Measurements from ENCODE around the gene PPFIBP2. TPM values are rescaled to one million over a fixed set of nuclear protein-coding genes. Genes with fewer than 3 reads are reported as not detected.

The PPFIBP2 gene
- total RNA-seq, 5 donors from 2014 or later (not counting 1 experiment from before 2014, with no cell fraction given), result 12.5 to 46.6 (median 35.2) TPM

- ChIA-PET POLR2A (no interaction called here), CTCF (interaction anchor here in 1 of 2 donors (1.6 kb wide), 1 partner anchor 11 kb away, joined by 3 read pairs; no protein-coding TSS in a partner anchor)
- Mint-ChIP-seq H3K9me3 (no peaks in the 10 kb centered on the region), H3K4me1 (peaks cover 9 to 15% (median 11%) of the 10 kb centered on the region in 3 donors), H3K27me3 (peaks cover 39 to 49% of the 10 kb centered on the region in 2 donors), H3K27ac (no peak overlapping the region), H3K36me3 (no peaks in the 10 kb centered on the region), H3K4me3 (no peak overlapping the region)
- Histone ChIP-seq H3K27ac (ENCODE audit: low read length) (no peak overlapping the region), H3K4me1 (ENCODE audit: control insufficient read depth in 1 of 2, extremely low read depth in 1 of 2, insufficient read depth in 2 of 2, low read length in 2 of 2) (peaks cover 0 to 19% of the 10 kb centered on the region in 2 experiments), H3K4me3 (ENCODE audit: control insufficient read depth in 1 of 2, extremely low read depth in 1 of 2, low read length in 1 of 2) (no peak overlapping the region), H3K9me3 (no peaks in the 10 kb centered on the region), H3K27me3 (replicated peaks in 1 of 2; ENCODE audit: control insufficient read depth in 2 of 2, extremely low read depth in 1 of 2, insufficient read depth in 2 of 2, low read length in 1 of 2) (peaks cover 11 to 33% of the 10 kb centered on the region in 2 experiments), H3K36me3 (ENCODE audit: control insufficient read depth in 2 of 2, extremely low read depth in 1 of 2, insufficient read depth in 1 of 2, low read length in 1 of 2) (no peaks in the 10 kb centered on the region)
- 78% methylated on average over 9 of the region's 10 CpGs for WGBS (ENCODE audit: insufficient coverage)
- no peak for DNase-seq
- ATAC-seq (replicated peaks in 1 of 4), result no peak
Observed at GRCh38 chr11:7671347-7672215, 157.8 kb downstream of the PPFIBP2 start.

DNA sequence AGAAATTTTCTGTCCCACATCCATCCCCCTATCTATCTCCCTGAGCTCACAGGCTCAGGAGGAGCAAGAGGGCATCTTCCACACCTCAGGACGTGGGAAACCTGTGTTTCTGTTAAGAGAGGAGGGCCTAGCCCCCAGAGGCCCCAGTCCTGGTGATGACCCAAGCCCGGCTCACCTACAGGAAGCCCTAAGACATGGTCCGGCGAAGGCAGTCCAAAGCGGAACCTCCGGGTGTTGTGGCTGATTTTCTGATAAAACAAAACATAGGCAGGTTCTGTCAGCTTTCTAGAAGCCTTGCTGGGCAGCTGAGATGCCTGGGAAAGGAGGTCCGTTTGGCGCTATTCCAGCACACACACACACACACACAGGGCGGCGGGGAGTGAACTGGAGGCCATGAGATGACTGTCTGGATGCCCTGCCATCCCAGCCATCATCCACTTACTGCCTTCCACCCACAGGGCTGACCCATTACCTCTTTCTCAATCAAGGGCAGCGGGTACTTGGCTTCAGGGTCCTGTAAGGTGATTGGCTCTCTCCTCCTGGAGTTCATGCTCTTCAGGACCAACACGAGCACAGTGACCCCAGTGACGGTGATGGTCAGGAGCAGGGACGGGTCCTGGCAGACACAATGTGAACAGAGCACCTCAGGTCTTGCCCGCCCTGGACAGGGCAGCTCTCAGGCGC, 158.6 kb downstream of the PPFIBP2 start:
- Mint-ChIP-seq H3K4me3 (peak overlapping the region; percentile 34 to 79 (median 51)), H3K4me1 (peaks cover 9 to 15% (median 11%) of the 10 kb centered on the region in 3 donors), H3K27me3 (peaks cover 43 to 54% of the 10 kb centered on the region in 2 donors), H3K27ac (no peak overlapping the region), H3K36me3 (no peaks in the 10 kb centered on the region), H3K9me3 (no peaks in the 10 kb centered on the region)
- no peak overlapping the region for H3K27ac ChIP-seq (ENCODE audit: low read length)
- H3K27me3 ChIP-seq (replicated peaks in 1 of 2; ENCODE audit: control insufficient read depth in 2 of 2, extremely low read depth in 1 of 2, insufficient read depth in 2 of 2, low read length in 1 of 2), result peaks cover 11 to 32% of the 10 kb centered on the region in 2 experiments
- no peaks in the 10 kb centered on the region for H3K9me3 ChIP-seq
- CTCF ChIA-PET, result interaction anchor here in 1 of 2 donors (0.6 to 1.6 kb wide), 2 partner anchors 10 to 1622 kb away, joined by 3 read pairs; no protein-coding TSS in a partner anchor
- no peak overlapping the region for H3K4me3 ChIP-seq (ENCODE audit: control insufficient read depth in 1 of 2, extremely low read depth in 1 of 2, low read length in 1 of 2)
- WGBS (ENCODE audit: insufficient coverage), result 89% methylated on average over 4 of the region's 16 CpGs
- no peaks in the 10 kb centered on the region for H3K36me3 ChIP-seq (ENCODE audit: control insufficient read depth in 2 of 2, extremely low read depth in 1 of 2, insufficient read depth in 1 of 2, low read length in 1 of 2)
- POLR2A ChIA-PET, result no interaction called here
- DNase-seq, result no peak
- no peak for ATAC-seq (replicated peaks in 1 of 4)
- H3K4me1 ChIP-seq (ENCODE audit: control insufficient read depth in 1 of 2, extremely low read depth in 1 of 2, insufficient read depth in 2 of 2, low read length in 2 of 2), result peaks cover 0 to 19% of the 10 kb centered on the region in 2 experiments

DNA sequence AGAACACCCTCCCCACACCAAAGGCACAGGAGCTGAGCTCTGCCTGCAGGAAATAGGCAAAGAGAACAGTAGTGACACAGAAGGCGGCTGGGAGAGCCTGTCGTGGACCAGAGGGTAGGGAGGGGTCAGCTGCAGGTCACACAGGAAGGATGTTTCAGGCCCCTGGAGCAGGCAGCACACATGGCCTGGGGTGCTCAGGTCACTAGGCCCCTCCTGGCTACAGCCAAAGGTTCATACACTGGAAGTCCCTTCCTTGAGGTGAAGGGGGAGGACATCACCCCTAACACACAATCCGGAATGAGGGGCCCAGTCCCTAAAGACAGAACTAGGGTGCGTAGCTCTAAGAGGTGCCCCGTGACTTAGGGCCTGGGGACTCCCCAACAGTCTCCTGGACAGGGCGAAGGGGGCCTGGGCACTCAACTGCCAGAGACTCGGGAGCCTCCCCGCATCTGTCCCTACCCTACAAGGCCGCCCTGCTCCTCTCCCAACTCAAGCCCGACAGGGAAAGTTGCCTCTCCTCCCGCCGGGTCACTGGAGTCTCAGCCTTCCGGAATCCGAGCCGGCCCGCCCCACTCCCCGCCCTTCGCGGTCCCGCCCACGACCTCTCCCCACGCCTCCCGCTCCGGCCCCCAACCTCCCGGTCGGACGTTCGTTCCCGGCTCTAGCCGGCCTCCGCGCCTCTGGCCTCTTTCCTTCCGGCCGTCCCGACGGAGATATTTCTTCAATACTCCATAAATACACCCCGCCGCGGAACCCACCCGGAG, 159.3 kb downstream of the PPFIBP2 start, which contains the start of gene CYB5R2:
Gene CYB5R2 (minus strand): TSS at position 541 of the 764 bp plus-strand sequence. CDS start 675 bp downstream, outside the sequence.
- H3K9me3 Mint-ChIP-seq, result no peaks in the 10 kb centered on the region
- no peak within 1 kb of the TSS for H3K27ac Mint-ChIP-seq
- H3K9me3 ChIP-seq, result no peaks in the 10 kb centered on the region
- H3K4me3 ChIP-seq (ENCODE audit: control insufficient read depth in 1 of 2, extremely low read depth in 1 of 2, low read length in 1 of 2), result peak within 1 kb of the TSS; percentile 9 to 18
- ChIA-PET POLR2A (no interaction called here), CTCF (interaction anchor here in 1 of 2 donors (0.6 kb wide), 1 partner anchor 1622 kb away, joined by 3 read pairs; no protein-coding TSS in a partner anchor)
- DNase-seq, result no peak
- no peaks in the 10 kb centered on the region for H3K36me3 Mint-ChIP-seq
- peaks cover 50 to 61% of the 10 kb centered on the region in 2 donors for H3K27me3 Mint-ChIP-seq
- 16% methylated on average over 36 of the region's 40 CpGs for WGBS (ENCODE audit: insufficient coverage)
- no peaks in the 10 kb centered on the region for H3K36me3 ChIP-seq (ENCODE audit: control insufficient read depth in 2 of 2, extremely low read depth in 1 of 2, insufficient read depth in 1 of 2, low read length in 1 of 2)
- peaks cover 0 to 19% of the 10 kb centered on the region in 2 experiments for H3K4me1 ChIP-seq (ENCODE audit: control insufficient read depth in 1 of 2, extremely low read depth in 1 of 2, insufficient read depth in 2 of 2, low read length in 2 of 2)
- no peak within 1 kb of the TSS for H3K27ac ChIP-seq (ENCODE audit: low read length)
- H3K4me1 Mint-ChIP-seq, result peaks cover 9 to 15% (median 11%) of the 10 kb centered on the region in 3 donors
- ATAC-seq (replicated peaks in 1 of 4), result peak in 3 of 4 experiments; percentile 17 to 40 (median 28)
- H3K4me3 Mint-ChIP-seq, result peak within 1 kb of the TSS; percentile 62 to 79 (median 74)
- H3K27me3 ChIP-seq (replicated peaks in 1 of 2; ENCODE audit: control insufficient read depth in 2 of 2, extremely low read depth in 1 of 2, insufficient read depth in 2 of 2, low read length in 1 of 2), result peaks cover 11 to 32% of the 10 kb centered on the region in 2 experiments

DNA sequence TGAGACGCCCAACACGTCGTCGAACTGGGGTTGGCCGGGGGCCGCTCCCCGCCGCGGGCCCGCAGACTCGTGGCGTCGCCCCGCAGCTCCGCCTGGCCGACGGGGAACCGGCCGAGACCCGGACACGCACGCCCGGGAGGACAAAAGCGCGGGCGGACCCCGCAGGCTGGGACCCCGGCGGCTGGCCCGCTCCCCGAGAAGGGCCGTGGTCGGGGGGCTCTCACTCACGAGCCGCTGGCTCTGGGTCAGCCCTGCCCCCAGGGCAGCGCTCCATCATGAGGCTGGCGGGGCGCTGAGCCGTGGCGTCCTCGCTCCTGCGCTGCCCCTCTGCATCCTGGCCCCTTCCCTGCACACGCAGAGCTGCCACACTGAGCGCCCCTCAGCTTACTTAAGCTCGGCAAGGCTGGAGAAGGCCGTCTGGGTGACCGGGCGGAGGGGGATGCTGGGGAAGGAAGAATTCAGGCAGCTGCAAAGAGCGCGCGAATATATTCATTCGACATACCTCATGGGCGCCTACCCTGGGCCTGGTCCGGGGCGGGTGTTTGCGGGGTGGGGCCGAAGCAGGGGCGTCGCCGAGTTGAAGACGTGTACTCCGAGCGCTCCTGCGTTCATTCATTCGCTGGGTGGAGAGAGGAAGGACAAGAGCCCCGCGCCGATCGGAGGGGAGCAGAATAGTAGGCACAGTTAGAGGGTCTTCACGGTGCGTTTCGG, 160.1 kb downstream of the PPFIBP2 start:
- Histone ChIP-seq H3K4me3 (ENCODE audit: control insufficient read depth in 1 of 2, extremely low read depth in 1 of 2, low read length in 1 of 2) (peak overlapping the region; percentile 9 to 18), H3K36me3 (ENCODE audit: control insufficient read depth in 2 of 2, extremely low read depth in 1 of 2, insufficient read depth in 1 of 2, low read length in 1 of 2) (no peaks in the 10 kb centered on the region), H3K4me1 (ENCODE audit: control insufficient read depth in 1 of 2, extremely low read depth in 1 of 2, insufficient read depth in 2 of 2, low read length in 2 of 2) (peaks cover 0 to 19% of the 10 kb centered on the region in 2 experiments), H3K27me3 (replicated peaks in 1 of 2; ENCODE audit: control insufficient read depth in 2 of 2, extremely low read depth in 1 of 2, insufficient read depth in 2 of 2, low read length in 1 of 2) (peaks cover 11 to 32% of the 10 kb centered on the region in 2 experiments), H3K9me3 (no peaks in the 10 kb centered on the region), H3K27ac (ENCODE audit: low read length) (no peak overlapping the region)
- peak in 1 of 35 experiments; percentile 8 for DNase-seq
- Mint-ChIP-seq H3K4me1 (peaks cover 9 to 15% (median 11%) of the 10 kb centered on the region in 3 donors), H3K27ac (no peak overlapping the region), H3K9me3 (no peaks in the 10 kb centered on the region), H3K36me3 (no peaks in the 10 kb centered on the region), H3K4me3 (peak overlapping the region; percentile 62 to 79 (median 74)), H3K27me3 (peaks cover 55 to 65% of the 10 kb centered on the region in 2 donors)
- ChIA-PET POLR2A (no interaction called here), CTCF (no interaction called here)
- WGBS (ENCODE audit: insufficient coverage), result 11% methylated on average over 68 of the region's 72 CpGs
- ATAC-seq (replicated peaks in 1 of 4), result peak; percentile 49 to 75 (median 59)

- no peaks in the 10 kb centered on the region for H3K9me3 ChIP-seq
- DNase-seq (no peak), ATAC-seq (replicated peaks in 1 of 4) (no peak)
- H3K4me1 Mint-ChIP-seq, result peaks cover 9 to 15% (median 11%) of the 10 kb centered on the region in 3 donors
- WGBS (ENCODE audit: insufficient coverage), result no CpG with 5 or more reads among the region's 3 CpGs
- H3K27me3 Mint-ChIP-seq, result peaks cover 63 to 70% of the 10 kb centered on the region in 2 donors
- H3K9me3 Mint-ChIP-seq, result no peaks in the 10 kb centered on the region
- peaks cover 13 to 34% of the 10 kb centered on the region in 2 experiments for H3K27me3 ChIP-seq (replicated peaks in 1 of 2; ENCODE audit: control insufficient read depth in 2 of 2, extremely low read depth in 1 of 2, insufficient read depth in 2 of 2, low read length in 1 of 2)
- H3K27ac ChIP-seq (ENCODE audit: low read length), result no peak overlapping the region
- POLR2A ChIA-PET, result no interaction called here
- no peak overlapping the region for H3K4me3 Mint-ChIP-seq
- H3K4me3 ChIP-seq (ENCODE audit: control insufficient read depth in 1 of 2, extremely low read depth in 1 of 2, low read length in 1 of 2), result no peak overlapping the region
- no peaks in the 10 kb centered on the region for H3K36me3 Mint-ChIP-seq
- H3K36me3 ChIP-seq (ENCODE audit: control insufficient read depth in 2 of 2, extremely low read depth in 1 of 2, insufficient read depth in 1 of 2, low read length in 1 of 2), result no peaks in the 10 kb centered on the region
- no peak overlapping the region for H3K27ac Mint-ChIP-seq
- peaks cover 0 to 19% of the 10 kb centered on the region in 2 experiments for H3K4me1 ChIP-seq (ENCODE audit: control insufficient read depth in 1 of 2, extremely low read depth in 1 of 2, insufficient read depth in 2 of 2, low read length in 2 of 2)
- CTCF ChIA-PET, result interaction anchor here (0.6 to 1.9 kb wide), 3 partner anchors 10 to 448 kb away, joined by 3 to 8 read pairs (median 4); no protein-coding TSS in a partner anchor
Observed at GRCh38 chr11:7675631-7676030, 161.8 kb downstream of the PPFIBP2 start.

Measured in T-cell (primary cell).